Activated T-helper 1 cell treated with anti-CD3 and anti-CD28 coated beads, Interleukin-12 subunit alpha, Interleukin-12 subunit beta, Interleukin-2, Interleukin-4 antibody, amounts not matched to agents 30 ng/mL and 10 ng/mL and 1 ng/mL, durations not matched to agents 14 hours and 24 hours and 36 hours (primary cell): Measurements from ENCODE around the gene DAZAP1. TPM values are rescaled to one million over a fixed set of nuclear protein-coding genes. Genes with fewer than 3 reads are reported as not detected.
A peak's percentile ranks its signal among the peaks of the same experiment; 100 is the strongest.
"Not testable (repeated sequence)": the region's sequence is repeated elsewhere in the genome, so short reads cannot be mapped to it uniquely, and the experiment has no call there.

Experiments used
- DNase-seq: peaks from one replicate; pipeline ENCODE4 v3.0.0; 2021; ENCODE audit warnings: low spot score
- H3K27ac Mint-ChIP-seq: one replicate; pipeline ENCODE4 v1.8.0; 2021; ENCODE audit warnings: mild to moderate bottlenecking, mixed read lengths
- H3K27me3 Mint-ChIP-seq: one replicate; pipeline ENCODE4 v1.8.0; 2022; ENCODE audit warnings: mild to moderate bottlenecking, moderate library complexity, mixed read lengths; ENCODE audit not compliant: insufficient read depth
- H3K36me3 Mint-ChIP-seq: one replicate; pipeline ENCODE4 v1.8.0; 2021; ENCODE audit warnings: low read depth, mixed read lengths
- H3K4me1 Mint-ChIP-seq: one replicate; pipeline ENCODE4 v1.8.0; 2021; ENCODE audit warnings: low read depth, mixed read lengths
- H3K4me3 Mint-ChIP-seq: one replicate; pipeline ENCODE4 v1.8.0; 2021; ENCODE audit warnings: mild to moderate bottlenecking, moderate library complexity, mixed read lengths
- H3K9me3 Mint-ChIP-seq: one replicate; pipeline ENCODE4 v1.8.0; 2021; ENCODE audit warnings: mixed read lengths
- intact Hi-C: fragments of 100-400 bp; cut with micrococcal nuclease; formaldehyde crosslinking; loops from one replicate; pipeline ENCODE4 v1.15.1; 2024
- total RNA-seq: library from RNA; stranded (reverse); gene quantifications from 2 replicates; pipeline ENCODE4 v1.2.3, GENCODE V29; 2022

Gene DAZAP1
- total RNA-seq, 1 donor from 2014 or later: 301 TPM

- no peak for DNase-seq
- Mint-ChIP-seq H3K9me3 (no peaks in the 10 kb centered on the region), H3K4me1 (peaks cover 6% of the 10 kb centered on the region), H3K27me3 (peaks cover 12% of the 10 kb centered on the region), H3K27ac (no peak overlapping the region), H3K36me3 (no peaks in the 10 kb centered on the region), H3K4me3 (peak overlapping the region; percentile 5)
- intact Hi-C loops: no loop called here
These were observed 65.9 kb downstream of the DAZAP1 start for GRCh38 chr19:1473085-1473851.

GRCh38 chr19:1474011-1474764 lies 66.8 kb downstream of the DAZAP1 start:
- Mint-ChIP-seq H3K27me3 (peaks cover 10% of the 10 kb centered on the region), H3K9me3 (no peaks in the 10 kb centered on the region), H3K4me3 (no peak overlapping the region), H3K4me1 (peaks cover 10% of the 10 kb centered on the region), H3K27ac (no peak overlapping the region), H3K36me3 (peaks cover 3% of the 10 kb centered on the region)
- intact Hi-C loops: no loop called here
- DNase-seq: no peak

- Mint-ChIP-seq H3K27me3 (peaks cover 10% of the 10 kb centered on the region), H3K9me3 (no peaks in the 10 kb centered on the region), H3K4me3 (no peak overlapping the region), H3K4me1 (peaks cover 12% of the 10 kb centered on the region), H3K36me3 (peaks cover 4% of the 10 kb centered on the region), H3K27ac (no peak overlapping the region)
- DNase-seq: no peak
- intact Hi-C loops: no loop called here
These were observed 67.5 kb downstream of the DAZAP1 start for GRCh38 chr19:1474765-1475351.

- peaks cover 4% of the 10 kb centered on the region for H3K36me3 Mint-ChIP-seq
- H3K4me1 Mint-ChIP-seq: peaks cover 12% of the 10 kb centered on the region
- no peak overlapping the region for H3K4me3 Mint-ChIP-seq
- no peak overlapping the region for H3K27ac Mint-ChIP-seq
- H3K9me3 Mint-ChIP-seq: no peaks in the 10 kb centered on the region
- H3K27me3 Mint-ChIP-seq: peaks cover 7% of the 10 kb centered on the region
- intact Hi-C loops: no loop called here
- DNase-seq: no peak
These were observed 68.5 kb downstream of the DAZAP1 start for GRCh38 chr19:1475751-1476437.

- H3K9me3 Mint-ChIP-seq, H3K36me3 Mint-ChIP-seq, intact Hi-C loops, H3K27ac Mint-ChIP-seq, H3K27me3 Mint-ChIP-seq, DNase-seq: not testable (repeated sequence)
- peaks cover 12% of the 10 kb centered on the region for H3K4me1 Mint-ChIP-seq
- peak overlapping the region; percentile 59 for H3K4me3 Mint-ChIP-seq
These were observed 69.7 kb downstream of the DAZAP1 start for GRCh38 chr19:1477056-1477455.

- Mint-ChIP-seq H3K27ac (peak within 1 kb of the TSS; percentile 97), H3K4me3 (peak within 1 kb of the TSS; percentile 96), H3K36me3 (peaks cover 4% of the 10 kb centered on the region), H3K4me1 (peaks cover 12% of the 10 kb centered on the region), H3K27me3 (no peaks in the 10 kb centered on the region), H3K9me3 (no peaks in the 10 kb centered on the region)
- DNase-seq: peak; percentile 92
- intact Hi-C loops: loop anchor here (1.0 to 2.0 kb wide), 6 partner anchors 8 to 96 kb away; partner anchors contain the start of genes ADAMTSL5, NDUFS7, PCSK4 and RPS15
These were observed 71.7 kb downstream of the DAZAP1 start, which contains the start of gene C19orf25 for GRCh38 chr19:1478934-1479707. C19orf25 (minus strand) TSS chr19:1479215; CDS start chr19:1478903, 312 bp downstream.

- H3K36me3 Mint-ChIP-seq: peaks cover 4% of the 10 kb centered on the region
- no peaks in the 10 kb centered on the region for H3K9me3 Mint-ChIP-seq
- H3K4me3 Mint-ChIP-seq: no peak overlapping the region
- H3K27me3 Mint-ChIP-seq: no peaks in the 10 kb centered on the region
- H3K4me1 Mint-ChIP-seq: peaks cover 12% of the 10 kb centered on the region
- H3K27ac Mint-ChIP-seq: no peak overlapping the region
- intact Hi-C loops: no loop called here
- no peak for DNase-seq
These were observed 74.0 kb downstream of the DAZAP1 start for GRCh38 chr19:1481224-1481892.

GRCh38 chr19:1481893-1482360 lies 74.5 kb downstream of the DAZAP1 start:
- no peaks in the 10 kb centered on the region for H3K27me3 Mint-ChIP-seq
- H3K4me1 Mint-ChIP-seq: peaks cover 12% of the 10 kb centered on the region
- H3K27ac Mint-ChIP-seq: no peak overlapping the region
- intact Hi-C loops: no loop called here
- no peaks in the 10 kb centered on the region for H3K9me3 Mint-ChIP-seq
- H3K36me3 Mint-ChIP-seq: peaks cover 4% of the 10 kb centered on the region
- H3K4me3 Mint-ChIP-seq: no peak overlapping the region
- no peak for DNase-seq

GRCh38 chr19:1482361-1483130 lies 75.2 kb downstream of the DAZAP1 start:
- intact Hi-C loops: no loop called here
- no peak overlapping the region for H3K4me3 Mint-ChIP-seq
- peaks cover 7% of the 10 kb centered on the region for H3K4me1 Mint-ChIP-seq
- no peak overlapping the region for H3K27ac Mint-ChIP-seq
- no peak for DNase-seq
- H3K36me3 Mint-ChIP-seq: peaks cover 4% of the 10 kb centered on the region
- no peaks in the 10 kb centered on the region for H3K9me3 Mint-ChIP-seq
- no peaks in the 10 kb centered on the region for H3K27me3 Mint-ChIP-seq

GRCh38 chr19:1483131-1483978 lies 76.0 kb downstream of the DAZAP1 start:
- Mint-ChIP-seq H3K9me3 (no peaks in the 10 kb centered on the region), H3K27me3 (no peaks in the 10 kb centered on the region), H3K4me3 (no peak overlapping the region), H3K4me1 (peaks cover 6% of the 10 kb centered on the region), H3K27ac (no peak overlapping the region), H3K36me3 (peaks cover 4% of the 10 kb centered on the region)
- no peak for DNase-seq
- intact Hi-C loops: no loop called here
